ENCODE results near the gene CLSTN2. TPM values are rescaled to one million over a fixed set of nuclear protein-coding genes. Genes with fewer than 3 reads are reported as not detected.

The CLSTN2 gene
- total RNA-seq, 1 donor from 2014 or later: 0.74 TPM

GRCh38 chr3:140540262-140540661, 605.3 kb downstream of the CLSTN2 start:
- H3K27ac Mint-ChIP-seq (ENCODE audit: unreplicated experiment): no peak overlapping the region
- no peaks in the 10 kb centered on the region for H3K4me1 Mint-ChIP-seq (ENCODE audit: unreplicated experiment)
- H3K4me3 Mint-ChIP-seq (ENCODE audit: unreplicated experiment): no peak overlapping the region
- peaks cover 3% of the 10 kb centered on the region for H3K27me3 Mint-ChIP-seq (ENCODE audit: unreplicated experiment)
- no peaks in the 10 kb centered on the region for H3K9me3 Mint-ChIP-seq (ENCODE audit: unreplicated experiment)
- TF ChIP-seq, protein P1, sequence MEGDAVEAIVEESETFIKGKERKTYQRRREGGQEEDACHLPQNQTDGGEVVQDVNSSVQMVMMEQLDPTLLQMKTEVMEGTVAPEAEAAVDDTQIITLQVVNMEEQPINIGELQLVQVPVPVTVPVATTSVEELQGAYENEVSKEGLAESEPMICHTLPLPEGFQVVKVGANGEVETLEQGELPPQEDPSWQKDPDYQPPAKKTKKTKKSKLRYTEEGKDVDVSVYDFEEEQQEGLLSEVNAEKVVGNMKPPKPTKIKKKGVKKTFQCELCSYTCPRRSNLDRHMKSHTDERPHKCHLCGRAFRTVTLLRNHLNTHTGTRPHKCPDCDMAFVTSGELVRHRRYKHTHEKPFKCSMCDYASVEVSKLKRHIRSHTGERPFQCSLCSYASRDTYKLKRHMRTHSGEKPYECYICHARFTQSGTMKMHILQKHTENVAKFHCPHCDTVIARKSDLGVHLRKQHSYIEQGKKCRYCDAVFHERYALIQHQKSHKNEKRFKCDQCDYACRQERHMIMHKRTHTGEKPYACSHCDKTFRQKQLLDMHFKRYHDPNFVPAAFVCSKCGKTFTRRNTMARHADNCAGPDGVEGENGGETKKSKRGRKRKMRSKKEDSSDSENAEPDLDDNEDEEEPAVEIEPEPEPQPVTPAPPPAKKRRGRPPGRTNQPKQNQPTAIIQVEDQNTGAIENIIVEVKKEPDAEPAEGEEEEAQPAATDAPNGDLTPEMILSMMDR (IDR thresholded peaks at IDR 0.05; ENCODE audit: unreplicated experiment): no peak
- no peak for DNase-seq (ENCODE audit: low spot score)
- H3K36me3 Mint-ChIP-seq (ENCODE audit: low read depth, unreplicated experiment): no peaks in the 10 kb centered on the region

DNA sequence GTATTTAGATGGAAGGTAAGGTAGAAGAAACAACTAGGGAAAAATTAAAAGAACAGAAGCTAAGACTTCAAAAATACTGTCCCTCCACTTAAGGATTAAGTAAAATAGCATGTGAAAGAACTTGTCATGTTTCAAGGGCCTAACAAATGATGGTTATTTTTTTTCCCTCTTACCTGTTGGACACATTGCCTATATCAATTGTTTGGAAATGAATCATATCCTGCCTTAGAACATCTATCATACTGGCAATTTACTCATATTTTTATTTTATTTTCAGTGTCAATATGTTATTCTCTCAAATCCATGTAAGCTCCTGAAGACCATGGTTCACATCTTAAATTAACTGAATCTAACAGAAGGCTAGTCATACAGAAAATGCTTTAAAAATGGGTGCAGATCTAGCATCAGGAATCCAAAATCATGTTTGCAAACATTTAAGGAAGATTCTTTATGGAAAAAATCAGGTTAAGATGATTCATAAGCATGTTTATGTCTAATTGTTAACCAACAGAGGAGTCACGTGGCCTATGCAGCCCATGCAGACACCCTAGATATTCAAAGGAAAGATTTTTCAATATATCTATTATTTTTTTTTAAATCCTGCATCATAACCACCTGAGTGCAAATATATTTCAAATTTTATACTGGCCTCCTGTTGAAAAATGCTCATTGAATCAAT, 607.1 kb downstream of the CLSTN2 start:
- no peaks in the 10 kb centered on the region for H3K36me3 Mint-ChIP-seq (ENCODE audit: low read depth, unreplicated experiment)
- TF ChIP-seq, protein P1 (IDR thresholded peaks at IDR 0.05; ENCODE audit: unreplicated experiment): no peak

DNA sequence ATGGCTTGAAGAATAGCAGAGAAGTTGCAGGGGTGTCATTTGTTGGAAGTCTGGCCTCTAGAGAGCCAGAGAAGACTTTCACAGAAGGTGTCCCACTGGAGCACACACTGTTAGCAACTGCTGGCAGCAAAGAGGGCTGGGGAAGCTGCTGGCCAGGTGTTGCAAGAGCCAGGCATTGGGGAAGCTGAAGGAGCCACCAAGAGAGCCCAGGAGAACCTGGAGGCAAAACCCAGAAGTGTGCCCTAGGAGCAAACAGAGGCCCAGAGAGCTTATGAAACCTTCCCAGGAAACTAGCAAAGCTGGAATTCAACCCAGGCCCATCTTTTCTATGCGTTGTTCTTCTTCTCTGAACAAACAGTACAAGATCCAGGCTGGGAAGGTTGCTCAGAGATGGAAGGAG, 610.2 kb downstream of the CLSTN2 start:
- no peak for DNase-seq (ENCODE audit: low spot score)
- Mint-ChIP-seq H3K27me3 (ENCODE audit: unreplicated experiment) (peaks cover 3% of the 10 kb centered on the region), H3K4me3 (ENCODE audit: unreplicated experiment) (no peak overlapping the region), H3K27ac (ENCODE audit: unreplicated experiment) (no peak overlapping the region), H3K36me3 (ENCODE audit: low read depth, unreplicated experiment) (no peaks in the 10 kb centered on the region), H3K9me3 (ENCODE audit: unreplicated experiment) (no peaks in the 10 kb centered on the region), H3K4me1 (ENCODE audit: unreplicated experiment) (no peaks in the 10 kb centered on the region)
- TF ChIP-seq, protein P1 (IDR thresholded peaks at IDR 0.05; ENCODE audit: unreplicated experiment): no peak

More for the DNA sequence above, 607.1 kb downstream of the CLSTN2 start:
- H3K27ac Mint-ChIP-seq (ENCODE audit: unreplicated experiment): no peak overlapping the region
- no peak for DNase-seq (ENCODE audit: low spot score)
- H3K4me3 Mint-ChIP-seq (ENCODE audit: unreplicated experiment): no peak overlapping the region
- no peaks in the 10 kb centered on the region for H3K9me3 Mint-ChIP-seq (ENCODE audit: unreplicated experiment)
- H3K4me1 Mint-ChIP-seq (ENCODE audit: unreplicated experiment): no peaks in the 10 kb centered on the region
- peaks cover 3% of the 10 kb centered on the region for H3K27me3 Mint-ChIP-seq (ENCODE audit: unreplicated experiment)

DNA sequence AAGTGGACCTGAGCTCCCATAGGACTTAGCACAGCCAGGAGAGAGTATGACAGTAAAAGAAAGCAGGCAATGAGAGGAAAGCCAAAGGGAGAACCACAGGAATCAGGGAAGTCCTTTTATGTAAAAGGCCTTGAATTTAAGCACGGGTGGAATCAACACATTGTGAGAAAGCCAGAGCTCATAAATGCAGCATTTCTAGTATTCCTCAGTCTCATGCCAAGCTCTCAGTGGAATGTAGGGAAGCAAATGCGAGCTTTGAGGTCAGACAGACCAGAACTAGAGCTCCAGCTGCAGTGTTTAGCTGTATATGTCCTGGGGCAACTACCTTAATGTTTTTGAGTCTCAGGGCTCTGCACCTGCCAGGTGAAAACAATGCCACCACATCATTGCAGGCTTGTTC, 610.8 kb downstream of the CLSTN2 start:
- Mint-ChIP-seq H3K27ac (ENCODE audit: unreplicated experiment) (no peak overlapping the region), H3K9me3 (ENCODE audit: unreplicated experiment) (no peaks in the 10 kb centered on the region), H3K36me3 (ENCODE audit: low read depth, unreplicated experiment) (no peaks in the 10 kb centered on the region), H3K4me3 (ENCODE audit: unreplicated experiment) (no peak overlapping the region), H3K4me1 (ENCODE audit: unreplicated experiment) (no peaks in the 10 kb centered on the region), H3K27me3 (ENCODE audit: unreplicated experiment) (peaks cover 3% of the 10 kb centered on the region)
- TF ChIP-seq, protein P1 (IDR thresholded peaks at IDR 0.05; ENCODE audit: unreplicated experiment): no peak
- no peak for DNase-seq (ENCODE audit: low spot score)

GRCh38 chr3:140546649-140547048, 611.7 kb downstream of the CLSTN2 start:
- TF ChIP-seq, protein P1 (IDR thresholded peaks at IDR 0.05; ENCODE audit: unreplicated experiment): no peak
- Mint-ChIP-seq H3K4me3 (ENCODE audit: unreplicated experiment) (no peak overlapping the region), H3K9me3 (ENCODE audit: unreplicated experiment) (no peaks in the 10 kb centered on the region), H3K4me1 (ENCODE audit: unreplicated experiment) (no peaks in the 10 kb centered on the region), H3K27me3 (ENCODE audit: unreplicated experiment) (peaks cover 2% of the 10 kb centered on the region), H3K27ac (ENCODE audit: unreplicated experiment) (no peak overlapping the region), H3K36me3 (ENCODE audit: low read depth, unreplicated experiment) (no peaks in the 10 kb centered on the region)
- DNase-seq (ENCODE audit: low spot score): no peak
